Upper lobe of right lung (tissue), 1 donor: ENCODE data around the gene UBR2. TPM values are rescaled to one million over a fixed set of nuclear protein-coding genes. Genes with fewer than 3 reads are reported as not detected.

ENCODE experiments used
- ATAC-seq: fragments of 200-7000 bp; cut with Tn5 transposase; one replicate; pipeline ENCODE4 v1.9.1; 2020; ENCODE audit warnings: mild to moderate bottlenecking, moderate library complexity
- DNase-seq: peaks from one replicate; pipeline ENCODE4 v3.0.0-alpha.2; 2020
- H3K27ac ChIP-seq: fragments of 200-600 bp; one replicate; pipeline ENCODE4 v1.8.0; 2022
- H3K27me3 ChIP-seq: fragments of 200-600 bp; one replicate; pipeline ENCODE4 v1.8.0; 2022; ENCODE audit warnings: mild to moderate bottlenecking
- H3K36me3 ChIP-seq: fragments of 200-600 bp; one replicate; pipeline ENCODE4 v1.8.0; 2022
- H3K4me1 ChIP-seq: fragments of 200-600 bp; one replicate; pipeline ENCODE4 v1.8.0; 2022
- H3K4me3 ChIP-seq: fragments of 200-600 bp; one replicate; pipeline ENCODE4 v1.8.0; 2022; ENCODE audit warnings: mild to moderate bottlenecking
- H3K9me3 ChIP-seq: fragments of 200-600 bp; one replicate; pipeline ENCODE4 v1.8.0; 2022
- intact Hi-C: fragments of 100-400 bp; cut with DNase I; formaldehyde crosslinking; loops from one replicate; pipeline ENCODE4 v1.11.0; 2022
- total RNA-seq: library from RNA; stranded (reverse); fragmentation: NEBNext Ultra II Directional; extraction: Animal tissue kit (Norgen Biotek cat#: 25700); gene quantifications from one replicate; pipeline ENCODE4 v1.2.1, GENCODE V29; 2021
- TF ChIP-seq, protein P1 (sequence below): fragments of 200-600 bp; IDR thresholded peaks from one replicate; pipeline ENCODE4 v1.8.0; 2022; ENCODE audit warnings: antibody characterized with exemption
- donor health status: DM: no; HTN: yes; CAD: no; lungs with severe emphysema.

UBR2 gene
- total RNA-seq, 1 donor from 2014 or later: 36.6 TPM

DNA sequence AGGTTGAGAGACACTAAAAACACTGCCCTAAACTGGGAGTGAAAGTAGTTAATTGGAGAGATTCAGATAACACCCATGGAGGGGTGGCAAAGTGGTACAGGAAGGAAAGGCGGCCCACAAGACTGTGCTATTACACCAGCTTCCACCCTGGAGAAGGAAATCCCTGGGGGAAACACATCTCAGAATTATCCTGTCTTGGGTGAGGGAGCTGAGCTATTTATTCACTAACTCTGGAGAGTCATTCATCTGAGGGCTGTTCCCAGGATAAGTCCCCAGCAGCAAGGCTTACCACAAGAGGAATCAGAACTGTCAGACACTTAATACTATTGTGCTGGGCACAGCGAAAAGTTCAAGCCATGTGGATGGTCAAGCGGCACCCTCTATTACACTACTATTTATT lies 172.1 kb downstream of the UBR2 start:
- ATAC-seq (no peak), DNase-seq (no peak)
- intact Hi-C loops: no loop called here
- TF ChIP-seq, protein P1, sequence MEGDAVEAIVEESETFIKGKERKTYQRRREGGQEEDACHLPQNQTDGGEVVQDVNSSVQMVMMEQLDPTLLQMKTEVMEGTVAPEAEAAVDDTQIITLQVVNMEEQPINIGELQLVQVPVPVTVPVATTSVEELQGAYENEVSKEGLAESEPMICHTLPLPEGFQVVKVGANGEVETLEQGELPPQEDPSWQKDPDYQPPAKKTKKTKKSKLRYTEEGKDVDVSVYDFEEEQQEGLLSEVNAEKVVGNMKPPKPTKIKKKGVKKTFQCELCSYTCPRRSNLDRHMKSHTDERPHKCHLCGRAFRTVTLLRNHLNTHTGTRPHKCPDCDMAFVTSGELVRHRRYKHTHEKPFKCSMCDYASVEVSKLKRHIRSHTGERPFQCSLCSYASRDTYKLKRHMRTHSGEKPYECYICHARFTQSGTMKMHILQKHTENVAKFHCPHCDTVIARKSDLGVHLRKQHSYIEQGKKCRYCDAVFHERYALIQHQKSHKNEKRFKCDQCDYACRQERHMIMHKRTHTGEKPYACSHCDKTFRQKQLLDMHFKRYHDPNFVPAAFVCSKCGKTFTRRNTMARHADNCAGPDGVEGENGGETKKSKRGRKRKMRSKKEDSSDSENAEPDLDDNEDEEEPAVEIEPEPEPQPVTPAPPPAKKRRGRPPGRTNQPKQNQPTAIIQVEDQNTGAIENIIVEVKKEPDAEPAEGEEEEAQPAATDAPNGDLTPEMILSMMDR: no peak
- H3K36me3 ChIP-seq: no peaks in the 10 kb centered on the region
- H3K4me3 ChIP-seq: no peak overlapping the region
- no peak overlapping the region for H3K27ac ChIP-seq
- H3K4me1 ChIP-seq: no peaks in the 10 kb centered on the region
- no peaks in the 10 kb centered on the region for H3K27me3 ChIP-seq
- H3K9me3 ChIP-seq: no peaks in the 10 kb centered on the region

DNA sequence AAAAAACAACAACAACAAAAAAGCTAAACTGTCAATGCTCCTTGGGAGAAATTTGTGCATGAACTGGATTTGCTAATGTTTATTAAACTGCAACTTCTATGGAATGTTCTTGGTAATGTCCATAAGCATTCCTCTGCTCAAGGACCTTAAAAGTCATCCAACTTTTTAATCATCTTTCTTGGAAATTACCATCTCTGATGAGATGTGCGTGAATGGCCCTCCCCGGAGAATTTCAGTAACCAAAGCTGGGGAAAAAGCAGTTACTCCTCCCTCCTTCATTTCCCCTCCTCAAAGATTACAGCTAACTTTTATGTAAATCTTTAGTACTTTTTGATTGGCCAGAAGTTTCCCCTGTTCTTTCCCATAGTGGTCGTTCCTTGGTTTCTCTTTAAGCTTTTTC lies 176.9 kb downstream of the UBR2 start:
- no peak overlapping the region for H3K27ac ChIP-seq
- H3K4me1 ChIP-seq: peaks cover 12% of the 10 kb centered on the region
- H3K9me3 ChIP-seq: no peaks in the 10 kb centered on the region
- intact Hi-C loops: no loop called here
- DNase-seq (no peak), ATAC-seq (no peak)
- H3K27me3 ChIP-seq: no peaks in the 10 kb centered on the region
- H3K4me3 ChIP-seq: no peak overlapping the region
- H3K36me3 ChIP-seq: no peaks in the 10 kb centered on the region
- TF ChIP-seq, protein P1: no peak

DNA sequence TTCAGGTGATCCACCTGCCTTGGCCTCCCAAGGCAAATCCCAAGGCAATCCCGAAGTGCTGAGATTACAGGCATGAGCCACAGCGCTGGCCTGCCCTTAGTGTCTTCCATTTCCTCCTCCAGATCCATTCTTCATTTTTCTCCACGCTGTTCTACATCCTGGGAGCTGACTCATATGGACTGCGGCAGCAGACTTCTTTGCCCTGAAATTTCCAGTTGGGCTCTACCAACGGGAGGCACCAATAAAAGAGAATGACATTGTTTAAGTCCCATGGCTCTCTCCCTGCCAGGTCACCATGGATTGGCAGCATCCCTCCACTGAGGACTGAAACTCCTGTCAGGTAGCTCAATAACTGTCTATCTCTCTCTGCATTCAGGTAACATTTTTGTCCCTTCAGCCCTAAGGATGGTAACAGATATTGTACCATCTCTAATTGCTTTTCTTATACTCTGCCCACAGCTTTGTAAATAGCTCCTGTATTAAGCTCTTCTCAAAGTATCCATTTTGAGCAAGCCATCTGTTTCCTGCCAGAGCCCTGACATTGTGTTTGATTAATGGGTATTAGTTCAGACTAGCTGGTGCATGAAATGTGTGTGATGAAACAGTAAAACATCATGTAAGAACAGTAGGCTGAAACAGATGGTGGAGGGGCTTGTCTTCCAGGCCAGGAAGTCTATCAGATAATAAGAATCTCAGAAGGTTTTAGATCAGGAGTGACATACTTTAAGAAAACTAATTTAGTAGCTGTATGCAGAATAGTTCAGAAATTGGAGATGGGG lies 178.5 kb downstream of the UBR2 start:
- DNase-seq (peak; percentile 2), ATAC-seq (no peak)
- Histone ChIP-seq H3K9me3 (no peaks in the 10 kb centered on the region), H3K4me3 (no peak overlapping the region), H3K27ac (no peak overlapping the region), H3K27me3 (no peaks in the 10 kb centered on the region), H3K4me1 (peaks cover 12% of the 10 kb centered on the region), H3K36me3 (no peaks in the 10 kb centered on the region)
- intact Hi-C loops: no loop called here
- TF ChIP-seq, protein P1: no peak

Other genes with a start within 250 kb of the UBR2 start
- gene TRERF1, start 112.1 kb upstream of the UBR2 start, total RNA-seq: 3.8 TPM
- 1.2 TPM for gene PRPH2, start 158.6 kb downstream of the UBR2 start, total RNA-seq
- 17.8 TPM for gene TBCC, start 182.1 kb downstream of the UBR2 start, total RNA-seq
- gene BICRAL, start 218.0 kb downstream of the UBR2 start, total RNA-seq: 21.0 TPM